IPS-20b (cell line): ENCODE measurements around the gene PLA2G2D.

Experiments used
- H3K27ac ChIP-seq: one replicate; pipeline ENCODE4 v1.5.1; 2013; ENCODE audit warnings: low read length
- H3K27me3 ChIP-seq: 2 replicates; pipeline ENCODE4 v1.6.1; 2013; ENCODE audit warnings: mild to moderate bottlenecking, low read length, inconsistent platforms; ENCODE audit not compliant: insufficient read depth
- H3K36me3 ChIP-seq: 2 replicates; pipeline ENCODE4 v1.6.1; 2013; ENCODE audit warnings: low read depth, mild to moderate bottlenecking, inconsistent platforms, low read length, moderate library complexity; ENCODE audit not compliant: insufficient read depth
- H3K4me1 ChIP-seq: 2 replicates; pipeline ENCODE4 v1.6.1; 2013; ENCODE audit warnings: mild to moderate bottlenecking, control low read depth, inconsistent platforms, low read length, moderate library complexity; ENCODE audit not compliant: insufficient read depth
- H3K4me3 ChIP-seq: 2 replicates; pipeline ENCODE4 v1.5.1; 2013; ENCODE audit warnings: mild to moderate bottlenecking, low read length, inconsistent platforms
- H3K9ac ChIP-seq: 2 replicates; pipeline ENCODE4 v1.6.1; 2013; ENCODE audit warnings: low read depth, mild to moderate bottlenecking, inconsistent platforms, low read length, moderate library complexity
- H3K9me3 ChIP-seq: 2 replicates; pipeline ENCODE4 v1.6.1; 2013; ENCODE audit warnings: mild to moderate bottlenecking, low read depth, low read length, inconsistent platforms; ENCODE audit not compliant: insufficient read depth

Gene PLA2G2D

DNA sequence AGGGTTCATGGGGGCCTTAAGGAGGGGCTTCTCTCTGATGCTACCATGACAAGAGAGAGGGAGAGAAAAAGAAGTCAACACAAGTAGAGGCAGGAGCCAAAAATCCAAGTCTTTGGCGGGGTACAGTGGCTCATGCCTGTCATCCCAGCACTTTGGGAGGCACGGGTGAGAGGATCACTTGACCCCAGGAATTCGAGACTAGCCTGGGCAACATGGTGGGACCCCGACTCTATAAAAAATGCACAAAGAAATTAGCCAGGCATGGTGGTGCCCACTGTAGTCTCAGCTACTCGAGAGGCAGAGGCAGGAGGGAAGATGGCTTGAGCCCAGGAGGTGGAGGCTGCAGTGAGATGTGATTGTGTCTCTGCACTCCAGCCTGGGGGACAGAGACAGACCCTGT, 40.6 kb downstream of the PLA2G2D start:
- Histone ChIP-seq H3K4me1 (no peaks in the 10 kb centered on the region), H3K9me3 (no peaks in the 10 kb centered on the region), H3K9ac (no peak overlapping the region), H3K4me3 (no peak overlapping the region), H3K27me3 (no peaks in the 10 kb centered on the region), H3K36me3 (no peaks in the 10 kb centered on the region), H3K27ac (no peak overlapping the region)

- no peaks in the 10 kb centered on the region for H3K9me3 ChIP-seq
- H3K9ac ChIP-seq: no peak overlapping the region
- H3K36me3 ChIP-seq: no peaks in the 10 kb centered on the region
- no peak overlapping the region for H3K4me3 ChIP-seq
- H3K4me1 ChIP-seq: no peaks in the 10 kb centered on the region
- no peaks in the 10 kb centered on the region for H3K27me3 ChIP-seq
- no peak overlapping the region for H3K27ac ChIP-seq
Observed at GRCh38 chr1:20078171-20078651, 41.1 kb downstream of the PLA2G2D start.

DNA sequence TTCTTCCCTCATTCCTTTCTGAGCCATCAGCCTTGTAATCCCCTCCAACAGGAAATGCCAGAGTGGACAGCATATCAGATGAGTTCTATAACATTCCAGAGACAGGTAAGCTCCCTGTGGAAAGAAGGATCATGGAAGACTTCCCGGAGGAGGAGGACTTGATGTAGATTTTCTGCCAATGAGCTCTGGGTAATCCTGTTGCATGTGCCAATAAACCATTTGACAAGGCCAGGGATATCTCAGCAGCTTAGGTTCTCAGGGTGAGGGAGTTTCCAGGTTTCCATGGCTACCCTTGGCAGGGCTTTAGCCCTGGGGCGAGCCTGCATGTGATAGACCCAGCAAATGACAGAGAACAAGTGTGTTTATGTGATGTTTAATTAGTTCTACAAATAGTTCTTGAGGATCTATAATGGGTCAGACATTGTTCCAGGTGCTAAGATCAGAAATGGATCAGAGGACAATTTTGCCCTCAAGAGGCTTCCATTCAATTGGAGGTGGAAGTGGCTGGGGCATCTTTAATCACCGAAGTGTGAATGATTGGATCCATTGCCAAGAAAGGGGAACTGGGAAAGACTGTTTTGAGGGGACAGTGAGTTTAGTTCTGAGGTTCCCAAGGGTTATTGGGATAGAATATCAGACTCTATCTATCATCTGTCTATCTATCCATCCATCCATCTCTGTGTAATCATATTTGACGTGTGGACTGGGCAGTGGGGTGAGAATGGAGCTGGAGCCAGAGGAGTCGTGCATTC, 42.5 kb downstream of the PLA2G2D start:
- no peak overlapping the region for H3K27ac ChIP-seq

DNA sequence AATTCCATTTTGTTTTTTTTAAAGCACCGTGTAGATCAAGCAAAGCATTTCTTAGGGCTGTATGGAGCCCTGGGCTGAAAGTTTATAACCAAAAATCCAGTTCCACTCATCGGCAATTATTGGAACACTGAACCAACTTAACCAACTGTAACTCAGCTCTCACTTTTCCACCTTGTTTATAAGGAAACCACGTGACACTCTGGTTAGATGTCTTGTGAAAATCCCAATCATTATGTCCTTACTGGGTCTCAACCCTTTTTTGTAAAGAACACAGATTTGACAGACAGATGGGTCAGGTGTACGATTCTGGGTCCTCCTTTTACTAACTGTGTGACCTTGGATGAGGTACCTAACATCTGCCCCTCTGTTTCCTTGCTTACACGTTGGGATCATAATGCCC, 43.1 kb downstream of the PLA2G2D start:
- Histone ChIP-seq H3K9ac (no peak overlapping the region), H3K27me3 (no peaks in the 10 kb centered on the region), H3K4me1 (no peaks in the 10 kb centered on the region), H3K9me3 (no peaks in the 10 kb centered on the region), H3K4me3 (no peak overlapping the region), H3K36me3 (no peaks in the 10 kb centered on the region), H3K27ac (no peak overlapping the region)

More for the DNA sequence above, 42.5 kb downstream of the PLA2G2D start:
- H3K9me3 ChIP-seq: no peaks in the 10 kb centered on the region
- no peak overlapping the region for H3K4me3 ChIP-seq
- no peaks in the 10 kb centered on the region for H3K36me3 ChIP-seq
- no peaks in the 10 kb centered on the region for H3K27me3 ChIP-seq
- no peak overlapping the region for H3K9ac ChIP-seq
- no peaks in the 10 kb centered on the region for H3K4me1 ChIP-seq

DNA sequence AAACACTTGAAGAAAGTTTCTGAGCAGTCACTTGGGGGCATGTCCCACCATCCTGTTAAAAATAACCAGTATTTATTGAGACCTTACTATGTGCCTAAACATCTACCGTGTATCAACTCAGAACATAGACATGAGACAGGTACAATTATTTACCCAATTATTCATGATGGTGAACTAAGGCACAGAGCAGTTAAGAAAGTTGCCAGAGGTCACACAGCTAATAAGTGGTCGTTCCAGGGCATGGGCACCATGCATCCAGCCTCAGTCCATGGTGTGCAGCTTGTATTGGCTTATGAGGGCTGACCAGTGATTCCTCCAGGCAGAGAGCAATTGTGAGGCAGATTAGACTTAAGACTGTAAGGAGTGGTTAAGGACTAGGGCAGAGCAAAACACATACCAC, 44.0 kb downstream of the PLA2G2D start:
- no peak overlapping the region for H3K27ac ChIP-seq
- H3K4me1 ChIP-seq: no peaks in the 10 kb centered on the region
- no peaks in the 10 kb centered on the region for H3K36me3 ChIP-seq
- H3K9ac ChIP-seq: no peak overlapping the region
- no peaks in the 10 kb centered on the region for H3K27me3 ChIP-seq
- H3K4me3 ChIP-seq: no peak overlapping the region
- no peaks in the 10 kb centered on the region for H3K9me3 ChIP-seq

DNA sequence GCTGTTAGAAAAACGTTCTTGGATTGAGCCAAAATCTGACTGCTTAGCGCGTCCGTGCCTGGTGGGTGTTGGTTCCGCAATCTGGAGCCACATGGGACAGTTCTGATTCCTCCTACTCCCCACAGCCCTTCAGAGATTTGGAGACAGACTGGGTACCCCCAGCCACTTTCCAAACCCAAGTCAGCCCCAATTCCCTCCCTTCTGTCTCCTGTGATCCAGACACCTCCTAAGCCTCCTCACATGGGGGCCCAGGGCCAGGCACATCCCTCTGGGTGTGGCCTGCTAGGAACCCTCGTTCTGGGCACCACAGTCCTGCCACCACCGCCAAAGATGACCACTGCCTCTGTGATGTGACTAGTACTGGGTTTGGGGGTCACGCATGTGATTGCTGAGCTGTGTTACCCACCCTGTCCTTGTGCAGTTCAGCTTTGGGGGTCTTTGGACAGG, 44.6 kb downstream of the PLA2G2D start:
- Histone ChIP-seq H3K4me3 (no peak overlapping the region), H3K27me3 (no peaks in the 10 kb centered on the region), H3K4me1 (no peaks in the 10 kb centered on the region), H3K9me3 (no peaks in the 10 kb centered on the region), H3K9ac (no peak overlapping the region), H3K36me3 (no peaks in the 10 kb centered on the region), H3K27ac (no peak overlapping the region)

DNA sequence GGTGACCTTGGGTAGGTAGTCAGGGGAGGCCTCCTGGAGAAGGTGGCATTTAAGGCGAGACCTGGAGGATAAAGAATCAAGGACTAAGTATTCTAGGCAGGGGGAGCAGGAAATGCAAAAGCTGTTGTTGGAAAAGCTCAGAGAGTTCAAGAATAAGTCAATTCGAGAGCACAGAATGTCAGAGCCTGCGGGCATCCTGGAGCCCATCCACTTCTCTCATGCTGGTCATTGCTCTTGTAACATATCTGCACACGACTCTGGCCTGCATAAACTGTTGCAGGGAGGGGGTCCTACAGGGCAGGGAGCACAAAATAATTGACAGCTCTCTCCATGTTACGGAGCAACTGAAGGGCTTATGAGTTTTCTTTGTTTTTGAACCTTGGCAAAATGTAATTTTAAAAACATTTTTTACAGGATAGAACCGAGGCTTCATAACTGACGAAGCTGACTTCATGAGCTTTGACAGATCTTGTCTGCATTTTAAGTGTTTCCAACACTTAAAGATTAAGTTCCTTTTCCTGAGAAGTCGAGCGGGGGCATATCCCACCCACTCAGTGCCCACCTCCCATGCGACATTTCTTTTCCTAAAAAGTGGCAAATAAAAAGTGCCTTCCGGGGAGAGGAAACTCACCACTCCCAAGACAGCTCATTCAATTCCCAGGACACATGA, 45.1 kb downstream of the PLA2G2D start:
- Histone ChIP-seq H3K4me1 (no peaks in the 10 kb centered on the region), H3K9ac (no peak overlapping the region), H3K27me3 (no peaks in the 10 kb centered on the region), H3K36me3 (no peaks in the 10 kb centered on the region), H3K4me3 (no peak overlapping the region), H3K9me3 (no peaks in the 10 kb centered on the region), H3K27ac (no peak overlapping the region)

- Histone ChIP-seq H3K36me3 (no peaks in the 10 kb centered on the region), H3K9ac (no peak overlapping the region), H3K27ac (no peak overlapping the region), H3K27me3 (no peaks in the 10 kb centered on the region), H3K4me1 (no peaks in the 10 kb centered on the region), H3K9me3 (no peaks in the 10 kb centered on the region), H3K4me3 (no peak overlapping the region)
Observed at GRCh38 chr1:20073256-20073655, 46.1 kb downstream of the PLA2G2D start.

- Histone ChIP-seq H3K27ac (no peak overlapping the region), H3K36me3 (no peaks in the 10 kb centered on the region), H3K27me3 (no peaks in the 10 kb centered on the region), H3K4me1 (no peaks in the 10 kb centered on the region), H3K4me3 (no peak overlapping the region), H3K9me3 (no peaks in the 10 kb centered on the region), H3K9ac (no peak overlapping the region)
Observed at GRCh38 chr1:20072771-20073170, 46.6 kb downstream of the PLA2G2D start.

DNA sequence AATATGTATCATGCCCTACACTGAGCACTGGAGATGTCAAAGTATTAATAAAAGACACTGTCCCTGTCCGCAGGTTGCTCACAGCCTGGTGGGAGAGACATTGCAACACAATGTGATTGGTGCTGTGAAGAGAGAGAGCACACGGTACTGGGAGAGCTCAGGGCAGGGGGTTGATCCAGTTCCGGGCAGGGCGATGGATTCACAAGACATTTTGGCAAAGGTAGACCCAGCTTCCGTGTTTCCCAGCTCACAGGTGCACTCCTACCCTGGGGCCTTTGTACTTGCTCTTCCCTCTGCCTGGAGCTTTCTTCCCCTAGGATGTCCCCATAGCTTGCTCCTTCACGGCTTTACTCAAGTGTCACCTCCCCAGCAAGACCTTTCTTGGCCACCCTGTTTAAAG, 47.9 kb downstream of the PLA2G2D start:
- Histone ChIP-seq H3K36me3 (no peaks in the 10 kb centered on the region), H3K4me1 (no peaks in the 10 kb centered on the region), H3K9me3 (no peaks in the 10 kb centered on the region), H3K27me3 (no peaks in the 10 kb centered on the region), H3K9ac (no peak overlapping the region), H3K4me3 (no peak overlapping the region), H3K27ac (no peak overlapping the region)

GRCh38 chr1:20070357-20070756, 49.0 kb downstream of the PLA2G2D start:
- Histone ChIP-seq H3K27me3 (no peaks in the 10 kb centered on the region), H3K9ac (no peak overlapping the region), H3K4me3 (no peak overlapping the region), H3K27ac (no peak overlapping the region), H3K9me3 (no peaks in the 10 kb centered on the region), H3K4me1 (no peaks in the 10 kb centered on the region), H3K36me3 (no peaks in the 10 kb centered on the region)

GRCh38 chr1:20069874-20070273, 49.5 kb downstream of the PLA2G2D start, which contains the start of gene PLA2G5:
Gene PLA2G5 (plus strand): TSS chr1:20070194. CDS start chr1:20084831, 14,637 bp downstream.
- Histone ChIP-seq H3K36me3 (no peaks in the 10 kb centered on the region), H3K9me3 (no peaks in the 10 kb centered on the region), H3K4me3 (no peak within 1 kb of the TSS), H3K9ac (no peak within 1 kb of the TSS), H3K4me1 (no peaks in the 10 kb centered on the region), H3K27ac (no peak within 1 kb of the TSS), H3K27me3 (no peaks in the 10 kb centered on the region)
